GM23338 (cell line): ENCODE results near the gene KRTAP19-8. TPM values are rescaled to one million over a fixed set of nuclear protein-coding genes. Genes with fewer than 3 reads are reported as not detected.

ENCODE experiments used
- ATAC-seq: fragments of 200-7000 bp; cut with Tn5 transposase; 3 replicates; pipeline ENCODE4 v1.9.1; 2020
- DNase-seq: peaks from one replicate; pipeline ENCODE4 v3.0.0-alpha.2; 2015; ENCODE audit warnings: low spot score
- H2AFZ ChIP-seq: fragments of 200-600 bp; sonication (generic); 2 replicates; pipeline ENCODE4 v1.8.0; 2016; ENCODE audit warnings: antibody characterized with exemption, mild to moderate bottlenecking, moderate library complexity
- H3F3A ChIP-seq: fragments of 200-600 bp; sonication (generic); replicated peaks from 2 replicates; pipeline ENCODE4 v1.8.0; 2017; ENCODE audit warnings: antibody characterized with exemption, mixed run types, low read depth
- H3K27ac ChIP-seq: fragments of 200-600 bp; sonication (generic); 2 replicates; pipeline ENCODE4 v1.6.1; 2016; ENCODE audit warnings: low read depth
- H3K27me3 ChIP-seq: fragments of 200-600 bp; sonication (generic); 2 replicates; pipeline ENCODE4 v1.8.0; 2016; ENCODE audit warnings: mild to moderate bottlenecking, mixed run types, moderate library complexity; ENCODE audit not compliant: insufficient read depth
- H3K36me3 ChIP-seq: fragments of 200-600 bp; sonication (generic); 2 replicates; pipeline ENCODE4 v1.8.0; 2016; ENCODE audit warnings: mild to moderate bottlenecking; ENCODE audit not compliant: insufficient read depth
- H3K4me1 ChIP-seq: fragments of 200-600 bp; sonication (generic); 2 replicates; pipeline ENCODE4 v1.8.0; 2016; ENCODE audit warnings: mild to moderate bottlenecking, moderate library complexity; ENCODE audit not compliant: insufficient read depth
- H3K4me2 ChIP-seq: fragments of 200-600 bp; sonication (generic); 2 replicates; pipeline ENCODE4 v1.7.1; 2017; ENCODE audit warnings: mixed run types
- H3K4me3 ChIP-seq: fragments of 200-600 bp; sonication (generic); 2 replicates; pipeline ENCODE4 v1.6.1; 2016; ENCODE audit warnings: mixed run types
- H3K79me2 ChIP-seq: fragments of 200-600 bp; sonication (generic); replicated peaks from 2 replicates; pipeline ENCODE4 v1.8.0; 2017; ENCODE audit warnings: mild to moderate bottlenecking; ENCODE audit not compliant: insufficient read depth
- H3K9me2 ChIP-seq: fragments of 200-600 bp; sonication (generic); 2 replicates; pipeline ENCODE4 v1.8.0; 2017; ENCODE audit not compliant: insufficient read depth
- H4K20me1 ChIP-seq: fragments of 200-600 bp; sonication (generic); replicated peaks from 2 replicates; pipeline ENCODE4 v1.8.0; 2017; ENCODE audit warnings: mild to moderate bottlenecking; ENCODE audit not compliant: insufficient read depth
- H3K27ac Mint-ChIP-seq: 2 replicates; pipeline ENCODE4 v1.8.0; 2020; ENCODE audit warnings: inconsistent platforms, mild to moderate bottlenecking, moderate library complexity, mixed read lengths
- H3K27me3 Mint-ChIP-seq: 3 replicates; pipeline ENCODE4 v1.8.0; 2022; ENCODE audit warnings: low read depth, mild to moderate bottlenecking, moderate library complexity, mixed read lengths, inconsistent platforms; ENCODE audit not compliant: insufficient read depth, poor library complexity
- H3K36me3 Mint-ChIP-seq: 3 replicates; pipeline ENCODE4 v1.8.0; 2021; ENCODE audit warnings: low read depth, mild to moderate bottlenecking, inconsistent platforms, moderate library complexity, mixed read lengths
- H3K4me1 Mint-ChIP-seq: 3 replicates; pipeline ENCODE4 v1.8.0; 2020; ENCODE audit warnings: mild to moderate bottlenecking, inconsistent platforms, mixed read lengths
- H3K4me3 Mint-ChIP-seq: 3 replicates; pipeline ENCODE4 v1.8.0; 2021; ENCODE audit warnings: moderate library complexity, mild to moderate bottlenecking, inconsistent platforms, mixed read lengths
- H3K9me3 Mint-ChIP-seq: 3 replicates; pipeline ENCODE4 v1.8.0; 2020; ENCODE audit warnings: moderate library complexity, mild to moderate bottlenecking, inconsistent platforms, mixed read lengths
- POLR2AphosphoS5 ChIP-seq: IDR thresholded peaks from 2 replicates; pipeline ENCODE4 v1.6.1; 2016; ENCODE audit warnings: antibody characterized with exemption, low read depth
- polyA plus RNA-seq: library from polyadenylated mRNA; unstranded; fragments of >200 nt; fragmentation: Nextera tagmentation; extraction: Ambion mirVana; gene quantifications from 2 replicates; pipeline ENCODE4 v1.2.1, GENCODE V29; 2016
- total RNA-seq: library from RNA; depleted of rRNA; stranded (reverse); fragments of >200 nt; shearing (Covaris generic); gene quantifications from 2 replicates; pipeline ENCODE4 v1.2.3, GENCODE V29; 2014
- TF ChIP-seq, protein P1 (sequence below): fragments of 250-450 bp; sonication (Bioruptor Pico); IDR thresholded peaks from 2 replicates; pipeline ENCODE4 v1.5.0; 2020; ENCODE audit warnings: mild to moderate bottlenecking, moderate library complexity
- TF ChIP-seq, protein P2 (sequence below), 2 experiments: fragments of 200-600 bp in 1 of 2; sonication (generic) in 1 of 2; conservative IDR thresholded peaks; 2 replicates each; pipeline versions ENCODE4 v1.5.1 to v1.6.1; 2016 to 2017; ENCODE audit warnings: antibody characterized with exemption in 2 of 2, low read depth in 2 of 2, mild to moderate bottlenecking in 2 of 2, moderate library complexity in 1 of 2

The KRTAP19-8 gene
- total and polyA plus RNA-seq, 2 experiments from 2014 or later: not detected

DNA sequence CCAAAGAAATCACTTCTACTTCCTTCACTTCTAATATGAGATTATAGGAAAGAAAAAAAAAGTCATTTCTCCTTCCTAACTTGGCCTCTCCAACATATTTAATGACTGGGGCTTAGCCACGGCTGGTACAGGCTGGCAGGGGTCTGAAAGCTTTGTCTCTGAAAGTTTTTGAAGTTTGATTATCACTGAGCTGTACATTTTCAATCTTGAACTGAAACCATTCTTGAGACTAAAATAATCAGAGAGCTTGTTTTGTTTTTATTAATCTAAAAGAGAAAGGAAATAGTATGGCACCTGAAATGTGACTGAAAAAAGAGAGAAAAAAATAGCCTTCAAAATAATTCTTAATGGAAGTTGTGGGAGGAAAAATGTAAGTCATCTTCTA lies 3.8 kb upstream of the KRTAP19-8 start (continued):
- TF ChIP-seq, protein P1, sequence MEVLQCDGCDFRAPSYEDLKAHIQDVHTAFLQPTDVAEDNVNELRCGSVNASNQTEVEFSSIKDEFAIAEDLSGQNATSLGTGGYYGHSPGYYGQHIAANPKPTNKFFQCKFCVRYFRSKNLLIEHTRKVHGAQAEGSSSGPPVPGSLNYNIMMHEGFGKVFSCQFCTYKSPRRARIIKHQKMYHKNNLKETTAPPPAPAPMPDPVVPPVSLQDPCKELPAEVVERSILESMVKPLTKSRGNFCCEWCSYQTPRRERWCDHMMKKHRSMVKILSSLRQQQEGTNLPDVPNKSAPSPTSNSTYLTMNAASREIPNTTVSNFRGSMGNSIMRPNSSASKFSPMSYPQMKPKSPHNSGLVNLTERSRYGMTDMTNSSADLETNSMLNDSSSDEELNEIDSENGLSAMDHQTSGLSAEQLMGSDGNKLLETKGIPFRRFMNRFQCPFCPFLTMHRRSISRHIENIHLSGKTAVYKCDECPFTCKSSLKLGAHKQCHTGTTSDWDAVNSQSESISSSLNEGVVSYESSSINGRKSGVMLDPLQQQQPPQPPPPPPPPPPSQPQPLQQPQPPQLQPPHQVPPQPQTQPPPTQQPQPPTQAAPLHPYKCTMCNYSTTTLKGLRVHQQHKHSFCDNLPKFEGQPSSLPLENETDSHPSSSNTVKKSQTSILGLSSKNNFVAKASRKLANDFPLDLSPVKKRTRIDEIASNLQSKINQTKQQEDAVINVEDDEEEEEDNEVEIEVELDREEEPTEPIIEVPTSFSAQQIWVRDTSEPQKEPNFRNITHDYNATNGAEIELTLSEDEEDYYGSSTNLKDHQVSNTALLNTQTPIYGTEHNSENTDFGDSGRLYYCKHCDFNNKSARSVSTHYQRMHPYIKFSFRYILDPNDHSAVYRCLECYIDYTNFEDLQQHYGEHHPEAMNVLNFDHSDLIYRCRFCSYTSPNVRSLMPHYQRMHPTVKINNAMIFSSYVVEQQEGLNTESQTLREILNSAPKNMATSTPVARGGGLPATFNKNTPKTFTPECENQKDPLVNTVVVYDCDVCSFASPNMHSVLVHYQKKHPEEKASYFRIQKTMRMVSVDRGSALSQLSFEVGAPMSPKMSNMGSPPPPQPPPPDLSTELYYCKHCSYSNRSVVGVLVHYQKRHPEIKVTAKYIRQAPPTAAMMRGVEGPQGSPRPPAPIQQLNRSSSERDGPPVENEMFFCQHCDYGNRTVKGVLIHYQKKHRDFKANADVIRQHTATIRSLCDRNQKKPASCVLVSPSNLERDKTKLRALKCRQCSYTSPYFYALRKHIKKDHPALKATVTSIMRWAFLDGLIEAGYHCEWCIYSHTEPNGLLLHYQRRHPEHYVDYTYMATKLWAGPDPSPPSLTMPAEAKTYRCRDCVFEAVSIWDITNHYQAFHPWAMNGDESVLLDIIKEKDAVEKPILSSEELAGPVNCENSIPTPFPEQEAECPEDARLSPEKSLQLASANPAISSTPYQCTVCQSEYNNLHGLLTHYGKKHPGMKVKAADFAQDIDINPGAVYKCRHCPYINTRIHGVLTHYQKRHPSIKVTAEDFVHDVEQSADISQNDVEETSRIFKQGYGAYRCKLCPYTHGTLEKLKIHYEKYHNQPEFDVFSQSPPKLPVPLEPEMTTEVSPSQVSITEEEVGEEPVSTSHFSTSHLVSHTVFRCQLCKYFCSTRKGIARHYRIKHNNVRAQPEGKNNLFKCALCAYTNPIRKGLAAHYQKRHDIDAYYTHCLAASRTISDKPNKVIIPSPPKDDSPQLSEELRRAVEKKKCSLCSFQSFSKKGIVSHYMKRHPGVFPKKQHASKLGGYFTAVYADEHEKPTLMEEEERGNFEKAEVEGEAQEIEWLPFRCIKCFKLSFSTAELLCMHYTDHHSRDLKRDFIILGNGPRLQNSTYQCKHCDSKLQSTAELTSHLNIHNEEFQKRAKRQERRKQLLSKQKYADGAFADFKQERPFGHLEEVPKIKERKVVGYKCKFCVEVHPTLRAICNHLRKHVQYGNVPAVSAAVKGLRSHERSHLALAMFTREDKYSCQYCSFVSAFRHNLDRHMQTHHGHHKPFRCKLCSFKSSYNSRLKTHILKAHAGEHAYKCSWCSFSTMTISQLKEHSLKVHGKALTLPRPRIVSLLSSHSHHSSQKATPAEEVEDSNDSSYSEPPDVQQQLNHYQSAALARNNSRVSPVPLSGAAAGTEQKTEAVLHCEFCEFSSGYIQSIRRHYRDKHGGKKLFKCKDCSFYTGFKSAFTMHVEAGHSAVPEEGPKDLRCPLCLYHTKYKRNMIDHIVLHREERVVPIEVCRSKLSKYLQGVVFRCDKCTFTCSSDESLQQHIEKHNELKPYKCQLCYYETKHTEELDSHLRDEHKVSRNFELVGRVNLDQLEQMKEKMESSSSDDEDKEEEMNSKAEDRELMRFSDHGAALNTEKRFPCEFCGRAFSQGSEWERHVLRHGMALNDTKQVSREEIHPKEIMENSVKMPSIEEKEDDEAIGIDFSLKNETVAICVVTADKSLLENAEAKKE: no peak

DNA sequence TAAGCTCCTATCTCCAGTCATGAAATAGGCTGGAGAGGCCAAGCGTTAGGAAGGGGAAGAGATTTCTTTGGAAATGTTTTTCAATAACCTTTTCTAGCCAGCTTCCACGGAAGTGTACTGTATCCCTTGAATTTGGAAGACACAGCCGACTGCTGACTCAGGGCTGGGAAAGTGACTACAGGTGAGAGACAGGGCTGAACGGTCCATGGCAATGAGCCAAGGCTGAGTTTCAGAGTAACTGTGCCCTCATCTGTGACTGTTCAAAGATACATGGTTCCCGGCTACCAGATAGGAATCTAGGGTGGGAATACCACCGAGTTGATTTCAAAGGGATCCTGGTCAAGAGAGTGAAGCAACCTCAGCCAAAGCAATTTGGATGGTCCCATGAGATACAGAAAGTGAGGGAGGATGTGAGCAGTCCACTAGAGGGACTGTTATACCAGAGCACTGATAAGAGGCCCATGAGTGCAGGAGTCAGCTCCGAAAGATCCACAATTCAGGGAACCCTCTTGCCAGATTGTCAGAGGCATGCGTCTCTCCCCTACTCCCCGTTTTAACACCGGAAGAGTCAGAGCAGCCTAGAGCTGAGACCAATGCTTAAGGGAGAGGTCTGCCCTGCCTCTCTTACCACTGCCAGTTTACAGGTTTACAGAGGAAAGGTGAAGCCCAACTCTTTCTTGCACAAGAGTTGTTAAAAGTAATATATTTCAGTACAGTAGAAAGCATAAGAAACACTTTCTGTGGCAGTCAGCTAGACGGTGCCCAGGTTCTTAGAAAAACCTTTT lies 3.2 kb upstream of the KRTAP19-8 start:
- Histone ChIP-seq H3K9me2 (peaks cover 10% of the 10 kb centered on the region; the same call in 1 of the 2 replicates), H4K20me1 (no peaks in the 10 kb centered on the region), H2AFZ (peak overlapping the region; percentile 63), H3K36me3 (no peaks in the 10 kb centered on the region), H3K4me2 (no peak overlapping the region), H3K79me2 (no peaks in the 10 kb centered on the region), H3K27ac (no peak overlapping the region), H3F3A (no peaks in the 10 kb centered on the region), H3K4me3 (no peak overlapping the region), H3K27me3 (no peaks in the 10 kb centered on the region), H3K4me1 (no peaks in the 10 kb centered on the region)
- Mint-ChIP-seq H3K27me3 (peaks cover 2% of the 10 kb centered on the region), H3K4me3 (no peak overlapping the region), H3K9me3 (no peaks in the 10 kb centered on the region), H3K36me3 (no peaks in the 10 kb centered on the region), H3K27ac (no peak overlapping the region), H3K4me1 (peaks cover 4% of the 10 kb centered on the region; the same call in 2 of the 3 replicates)
- TF ChIP-seq POLR2AphosphoS5: no peak
- TF ChIP-seq, protein P2, sequence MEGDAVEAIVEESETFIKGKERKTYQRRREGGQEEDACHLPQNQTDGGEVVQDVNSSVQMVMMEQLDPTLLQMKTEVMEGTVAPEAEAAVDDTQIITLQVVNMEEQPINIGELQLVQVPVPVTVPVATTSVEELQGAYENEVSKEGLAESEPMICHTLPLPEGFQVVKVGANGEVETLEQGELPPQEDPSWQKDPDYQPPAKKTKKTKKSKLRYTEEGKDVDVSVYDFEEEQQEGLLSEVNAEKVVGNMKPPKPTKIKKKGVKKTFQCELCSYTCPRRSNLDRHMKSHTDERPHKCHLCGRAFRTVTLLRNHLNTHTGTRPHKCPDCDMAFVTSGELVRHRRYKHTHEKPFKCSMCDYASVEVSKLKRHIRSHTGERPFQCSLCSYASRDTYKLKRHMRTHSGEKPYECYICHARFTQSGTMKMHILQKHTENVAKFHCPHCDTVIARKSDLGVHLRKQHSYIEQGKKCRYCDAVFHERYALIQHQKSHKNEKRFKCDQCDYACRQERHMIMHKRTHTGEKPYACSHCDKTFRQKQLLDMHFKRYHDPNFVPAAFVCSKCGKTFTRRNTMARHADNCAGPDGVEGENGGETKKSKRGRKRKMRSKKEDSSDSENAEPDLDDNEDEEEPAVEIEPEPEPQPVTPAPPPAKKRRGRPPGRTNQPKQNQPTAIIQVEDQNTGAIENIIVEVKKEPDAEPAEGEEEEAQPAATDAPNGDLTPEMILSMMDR (conservative IDR thresholded peaks at IDR 0.05; ENCODE audit: low read depth in 2 of 2): 0 out of 4 replicates have a peak, but pooled peaks of 1 of the 2 experiments have one; percentile 14
- DNase-seq (peak; percentile 22), ATAC-seq (peak; percentile 74)
